ENCODE results near the gene MRPL44.

MRPL44 gene

GRCh38 chr2:224011837-224012236 lies 54.6 kb downstream of the MRPL44 start:
- DNase-seq: no peak

GRCh38 chr2:224014336-224014735 lies 57.1 kb downstream of the MRPL44 start:
- DNase-seq: no peak

GRCh38 chr2:224016963-224017362 lies 59.7 kb downstream of the MRPL44 start:
- DNase-seq: no peak

Data from CD4-positive, alpha-beta T cell treated with Interleukin-4 for 1 hour (primary cell).